ENCODE data around the gene PTGFRN.

Gene PTGFRN

GRCh38 chr1:116948046-116948445, 38.3 kb downstream of the PTGFRN start:
- Histone ChIP-seq H3K79me2 (ENCODE audit: insufficient read depth, low read length) (no peaks in the 10 kb centered on the region), H3K36me3 (ENCODE audit: low read length) (no peaks in the 10 kb centered on the region), H3K27ac (ENCODE audit: low read depth, low read length) (no peak overlapping the region), H2AFZ (ENCODE audit: low read depth, low read length, severe bottlenecking) (no peak overlapping the region), H3K9me2 (replicated peaks; ENCODE audit: insufficient read depth, low read length) (no peaks in the 10 kb centered on the region), H3K4me2 (ENCODE audit: low read depth, low read length, poor library complexity, severe bottlenecking) (no peak overlapping the region), H3K9ac (ENCODE audit: low read length) (no peak overlapping the region), H4K20me1 (ENCODE audit: low read depth, low read length) (no peaks in the 10 kb centered on the region), H3K9me3 (ENCODE audit: insufficient read depth, low read length) (no peaks in the 10 kb centered on the region), H3F3A (ENCODE audit: insufficient read depth) (no peaks in the 10 kb centered on the region), H3K27me3 (ENCODE audit: low read length) (no peaks in the 10 kb centered on the region), H3K4me3 (ENCODE audit: insufficient read depth, low read length, poor library complexity, severe bottlenecking) (no peak overlapping the region)
- TF ChIP-seq EZH2phosphoT487 (conservative IDR thresholded peaks at IDR 0.05; ENCODE audit: low read length), result no peak
- TF ChIP-seq, protein P1, sequence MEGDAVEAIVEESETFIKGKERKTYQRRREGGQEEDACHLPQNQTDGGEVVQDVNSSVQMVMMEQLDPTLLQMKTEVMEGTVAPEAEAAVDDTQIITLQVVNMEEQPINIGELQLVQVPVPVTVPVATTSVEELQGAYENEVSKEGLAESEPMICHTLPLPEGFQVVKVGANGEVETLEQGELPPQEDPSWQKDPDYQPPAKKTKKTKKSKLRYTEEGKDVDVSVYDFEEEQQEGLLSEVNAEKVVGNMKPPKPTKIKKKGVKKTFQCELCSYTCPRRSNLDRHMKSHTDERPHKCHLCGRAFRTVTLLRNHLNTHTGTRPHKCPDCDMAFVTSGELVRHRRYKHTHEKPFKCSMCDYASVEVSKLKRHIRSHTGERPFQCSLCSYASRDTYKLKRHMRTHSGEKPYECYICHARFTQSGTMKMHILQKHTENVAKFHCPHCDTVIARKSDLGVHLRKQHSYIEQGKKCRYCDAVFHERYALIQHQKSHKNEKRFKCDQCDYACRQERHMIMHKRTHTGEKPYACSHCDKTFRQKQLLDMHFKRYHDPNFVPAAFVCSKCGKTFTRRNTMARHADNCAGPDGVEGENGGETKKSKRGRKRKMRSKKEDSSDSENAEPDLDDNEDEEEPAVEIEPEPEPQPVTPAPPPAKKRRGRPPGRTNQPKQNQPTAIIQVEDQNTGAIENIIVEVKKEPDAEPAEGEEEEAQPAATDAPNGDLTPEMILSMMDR (IDR thresholded peaks at IDR 0.05; ENCODE audit: insufficient read depth, low read length, poor library complexity, severe bottlenecking), result no peak

DNA sequence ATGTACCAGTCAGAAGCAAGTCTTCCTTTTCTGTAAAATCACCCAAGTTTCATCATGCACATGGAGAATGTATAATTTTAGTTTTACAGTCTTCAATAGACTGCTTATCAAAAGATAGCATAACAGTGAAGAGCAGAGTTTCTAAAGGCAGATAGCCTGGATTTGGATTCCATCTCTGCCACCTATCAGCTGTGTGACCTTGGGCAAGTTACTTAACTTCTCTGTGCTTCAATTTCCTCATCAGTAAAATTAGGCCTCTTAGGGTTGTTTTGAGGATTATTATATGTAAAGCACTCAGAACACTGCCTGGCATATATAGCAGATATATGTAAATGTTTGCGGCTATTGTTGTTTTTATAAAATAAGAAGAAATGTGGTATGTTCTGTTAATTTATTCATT, 38.9 kb downstream of the PTGFRN start:
- Histone ChIP-seq H3F3A (ENCODE audit: insufficient read depth) (no peaks in the 10 kb centered on the region), H3K27me3 (ENCODE audit: low read length) (no peaks in the 10 kb centered on the region), H3K36me3 (ENCODE audit: low read length) (no peaks in the 10 kb centered on the region), H2AFZ (ENCODE audit: low read depth, low read length, severe bottlenecking) (no peak overlapping the region), H3K79me2 (ENCODE audit: insufficient read depth, low read length) (no peaks in the 10 kb centered on the region), H4K20me1 (ENCODE audit: low read depth, low read length) (no peaks in the 10 kb centered on the region), H3K9me2 (replicated peaks; ENCODE audit: insufficient read depth, low read length) (no peaks in the 10 kb centered on the region), H3K9ac (ENCODE audit: low read length) (no peak overlapping the region), H3K4me3 (ENCODE audit: insufficient read depth, low read length, poor library complexity, severe bottlenecking) (no peak overlapping the region), H3K27ac (ENCODE audit: low read depth, low read length) (no peak overlapping the region), H3K4me2 (ENCODE audit: low read depth, low read length, poor library complexity, severe bottlenecking) (no peak overlapping the region), H3K9me3 (ENCODE audit: insufficient read depth, low read length) (no peaks in the 10 kb centered on the region)
- TF ChIP-seq EZH2phosphoT487 (conservative IDR thresholded peaks at IDR 0.05; ENCODE audit: low read length), result no peak
- TF ChIP-seq, protein P1 (IDR thresholded peaks at IDR 0.05; ENCODE audit: insufficient read depth, low read length, poor library complexity, severe bottlenecking), result no peak

GRCh38 chr1:116949213-116949985, 39.7 kb downstream of the PTGFRN start:
- Histone ChIP-seq H3K36me3 (ENCODE audit: low read length) (no peaks in the 10 kb centered on the region), H3K9me2 (replicated peaks; ENCODE audit: insufficient read depth, low read length) (no peaks in the 10 kb centered on the region), H3K27me3 (ENCODE audit: low read length) (no peaks in the 10 kb centered on the region), H3K79me2 (ENCODE audit: insufficient read depth, low read length) (no peaks in the 10 kb centered on the region), H3K4me2 (ENCODE audit: low read depth, low read length, poor library complexity, severe bottlenecking) (no peak overlapping the region), H3K9ac (ENCODE audit: low read length) (no peak overlapping the region), H3K9me3 (ENCODE audit: insufficient read depth, low read length) (no peaks in the 10 kb centered on the region), H3F3A (ENCODE audit: insufficient read depth) (no peaks in the 10 kb centered on the region), H3K4me3 (ENCODE audit: insufficient read depth, low read length, poor library complexity, severe bottlenecking) (no peak overlapping the region), H4K20me1 (ENCODE audit: low read depth, low read length) (no peaks in the 10 kb centered on the region), H3K27ac (ENCODE audit: low read depth, low read length) (no peak overlapping the region), H2AFZ (ENCODE audit: low read depth, low read length, severe bottlenecking) (no peak overlapping the region)
- no peak for TF ChIP-seq EZH2phosphoT487 (conservative IDR thresholded peaks at IDR 0.05; ENCODE audit: low read length)
- TF ChIP-seq, protein P1 (IDR thresholded peaks at IDR 0.05; ENCODE audit: insufficient read depth, low read length, poor library complexity, severe bottlenecking), result no peak
